ENCODE results near the gene DCAF5. TPM values are rescaled to one million over a fixed set of nuclear protein-coding genes. Genes with fewer than 3 reads are reported as not detected.

DCAF5 gene
- total RNA-seq, 4 donors from 2014 or later: 36.4 to 47.7 (median 40.2) TPM

- TF ChIP-seq CTCF (IDR thresholded peaks at IDR 0.05; ENCODE audit: low read depth): no peak
Observed at GRCh38 chr14:69039288-69039628, 113.7 kb downstream of the DCAF5 start.

GRCh38 chr14:69038455-69039287, 114.2 kb downstream of the DCAF5 start:
- TF ChIP-seq CTCF (IDR thresholded peaks at IDR 0.05; ENCODE audit: low read depth): no peak

DNA sequence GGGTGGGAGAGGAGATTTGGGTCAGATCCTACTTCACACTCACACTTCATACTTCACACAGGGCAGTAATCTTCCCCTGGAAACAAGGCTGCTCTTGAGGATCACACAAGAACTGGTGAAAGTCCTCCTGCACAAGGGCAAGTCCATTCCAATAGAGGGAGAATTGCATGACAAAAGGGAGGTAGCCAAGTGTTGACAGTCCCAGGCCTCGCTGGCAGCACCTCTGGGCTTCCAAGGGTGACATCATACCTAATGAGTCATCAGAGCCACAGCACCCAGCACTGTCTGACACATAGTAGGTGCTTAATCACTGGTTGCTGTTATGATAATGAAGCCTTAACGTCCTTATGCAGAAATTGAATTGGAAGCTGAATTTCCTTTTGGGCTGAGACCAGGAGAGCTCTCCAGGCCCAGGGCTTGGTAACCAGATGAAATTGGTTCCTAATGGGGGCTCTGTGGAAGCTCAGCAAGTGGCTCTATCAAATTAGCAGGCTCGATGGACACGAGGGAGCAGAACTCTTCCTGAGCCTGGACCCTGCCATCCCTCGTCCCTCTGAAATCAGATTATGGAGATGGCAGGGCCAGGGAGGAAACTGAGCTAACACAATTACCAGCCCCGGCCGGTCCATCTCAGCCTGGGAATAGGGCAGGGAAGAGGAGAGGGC, 115.0 kb downstream of the DCAF5 start:
- TF ChIP-seq CTCF (IDR thresholded peaks at IDR 0.05; ENCODE audit: low read depth): no peak

DNA sequence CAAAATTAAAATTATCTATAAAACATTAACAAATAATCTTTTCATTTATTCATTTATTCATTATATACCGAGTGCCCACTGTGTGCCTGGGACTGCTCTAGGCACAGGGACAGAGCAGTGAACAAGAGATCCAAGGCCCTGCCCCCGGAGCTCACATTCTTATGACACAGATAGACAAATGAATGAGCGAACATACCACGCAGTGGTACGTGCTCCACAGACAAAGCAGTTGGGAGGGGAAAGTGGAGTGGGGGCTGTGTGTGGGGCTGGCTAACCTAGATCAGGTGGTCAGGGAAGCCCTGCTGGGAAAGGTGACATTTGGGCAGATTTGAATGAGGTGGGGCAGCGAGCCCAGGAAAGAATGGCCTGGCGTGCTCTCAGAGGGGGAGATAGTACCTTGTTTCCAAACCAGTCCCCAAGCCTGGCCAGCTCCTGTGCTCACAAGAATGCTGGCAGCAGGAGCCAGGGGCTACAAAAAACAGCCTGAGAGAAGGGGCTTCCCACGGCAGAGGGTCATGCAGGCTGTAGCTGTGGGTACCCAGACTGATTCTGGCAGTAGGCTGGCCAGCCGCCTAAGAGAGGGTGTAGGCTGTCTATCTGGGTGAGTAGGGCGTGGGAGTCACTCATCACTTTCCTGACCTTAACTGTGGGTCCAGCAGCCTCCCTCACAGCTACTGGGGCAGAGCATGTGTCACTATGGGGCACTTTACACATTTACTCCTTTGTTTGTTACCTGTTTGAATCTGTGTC, 116.0 kb downstream of the DCAF5 start:
- no peak for TF ChIP-seq CTCF (IDR thresholded peaks at IDR 0.05; ENCODE audit: low read depth)

- no peak for TF ChIP-seq CTCF (IDR thresholded peaks at IDR 0.05; ENCODE audit: low read depth)
Observed at GRCh38 chr14:69034612-69035262, 118.2 kb downstream of the DCAF5 start.

DNA sequence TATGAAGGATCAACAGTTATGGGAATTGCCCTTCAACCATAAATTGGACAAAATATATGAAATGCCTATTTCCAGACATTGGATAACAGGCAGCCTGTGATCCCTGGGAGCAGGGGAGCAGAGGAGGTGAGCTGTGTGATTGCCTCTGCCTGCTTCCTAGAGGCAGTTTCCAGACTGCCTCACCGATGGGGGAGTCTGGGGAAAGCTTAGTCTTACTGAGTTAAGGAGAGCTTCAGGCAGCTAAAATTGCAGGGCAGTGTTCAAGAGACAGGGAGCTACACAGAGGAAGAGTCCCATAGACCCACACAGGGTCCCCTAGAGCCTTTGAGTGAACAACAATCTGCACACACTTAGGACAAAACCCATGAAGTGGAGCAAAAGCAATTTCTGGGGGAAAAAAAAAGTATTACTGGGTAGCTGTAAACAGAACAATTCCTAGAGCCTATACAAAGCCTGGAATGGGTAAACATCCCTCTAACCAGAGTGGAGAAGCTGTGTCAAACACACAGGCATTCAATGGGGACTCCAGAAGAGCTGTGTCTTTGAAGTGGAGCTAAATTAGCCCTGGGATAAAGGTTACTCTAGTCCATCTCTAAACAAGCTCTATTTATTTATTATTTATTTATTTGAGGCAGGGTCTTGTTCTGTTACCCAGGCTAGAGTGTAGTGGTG, 125.5 kb downstream of the DCAF5 start:
- TF ChIP-seq CTCF (IDR thresholded peaks at IDR 0.05; ENCODE audit: low read depth): no peak

Data from subcutaneous adipose tissue (tissue), 4 donors.